HG03354 (cell line): ENCODE measurements around the gene ARHGAP26.
"Not testable (repeated sequence)": the region's sequence is repeated elsewhere in the genome, so short reads cannot be mapped to it uniquely, and the experiment has no call there.

Experiments used
- ATAC-seq: cut with Tn5 transposase; IDR thresholded peaks from one replicate; pipeline ENCODE4 v1.9.1; 2021; ENCODE audit warnings: mild to moderate bottlenecking; ENCODE audit not compliant: unreplicated experiment, poor library complexity, severe bottlenecking

Gene ARHGAP26

GRCh38 chr5:142969186-142969585 is 199.0 kb downstream of the ARHGAP26 start:
- ATAC-seq = no peak

- no peak for ATAC-seq
These were observed 199.7 kb downstream of the ARHGAP26 start for GRCh38 chr5:142969624-142970439.

- no peak for ATAC-seq
These were observed 200.4 kb downstream of the ARHGAP26 start for GRCh38 chr5:142970440-142971030.

- no peak for ATAC-seq
These were observed 201.3 kb downstream of the ARHGAP26 start for GRCh38 chr5:142971303-142972013.

GRCh38 chr5:142972064-142972570 is 201.9 kb downstream of the ARHGAP26 start:
- ATAC-seq = no peak

GRCh38 chr5:142973932-142974331 is 203.8 kb downstream of the ARHGAP26 start:
- ATAC-seq = no peak

- no peak for ATAC-seq
These were observed 204.2 kb downstream of the ARHGAP26 start for GRCh38 chr5:142974409-142974808.

- no peak for ATAC-seq
These were observed 206.7 kb downstream of the ARHGAP26 start for GRCh38 chr5:142976861-142977260.

GRCh38 chr5:142977363-142978051 is 207.3 kb downstream of the ARHGAP26 start:
- peak; percentile 80 for ATAC-seq

GRCh38 chr5:142978252-142978651 is 208.1 kb downstream of the ARHGAP26 start:
- no peak for ATAC-seq

- no peak for ATAC-seq
These were observed 208.5 kb downstream of the ARHGAP26 start for GRCh38 chr5:142978726-142979125.

GRCh38 chr5:142979636-142980035 is 209.5 kb downstream of the ARHGAP26 start:
- ATAC-seq = no peak

GRCh38 chr5:142981475-142981874 is 211.3 kb downstream of the ARHGAP26 start:
- no peak for ATAC-seq

- no peak for ATAC-seq
These were observed 212.0 kb downstream of the ARHGAP26 start for GRCh38 chr5:142981886-142982820.

- no peak for ATAC-seq
These were observed 212.6 kb downstream of the ARHGAP26 start for GRCh38 chr5:142982821-142983200.

GRCh38 chr5:142984011-142984410 is 213.8 kb downstream of the ARHGAP26 start:
- no peak for ATAC-seq

- no peak for ATAC-seq
These were observed 214.3 kb downstream of the ARHGAP26 start for GRCh38 chr5:142984525-142984924.

GRCh38 chr5:142989270-142989669 is 219.1 kb downstream of the ARHGAP26 start:
- ATAC-seq = not testable (repeated sequence)

GRCh38 chr5:142990073-142990472 is 219.9 kb downstream of the ARHGAP26 start:
- ATAC-seq = not testable (repeated sequence)
